ENCODE measurements around the gene KRTAP2-1. TPM values are rescaled to one million over a fixed set of nuclear protein-coding genes. Genes with fewer than 3 reads are reported as not detected.
A peak's percentile ranks its signal among the peaks of the same experiment; 100 is the strongest.
"Not testable (repeated sequence)": the region's sequence is repeated elsewhere in the genome, so short reads cannot be mapped to it uniquely, and the experiment has no call there.

KRTAP2-1 gene, protein sequence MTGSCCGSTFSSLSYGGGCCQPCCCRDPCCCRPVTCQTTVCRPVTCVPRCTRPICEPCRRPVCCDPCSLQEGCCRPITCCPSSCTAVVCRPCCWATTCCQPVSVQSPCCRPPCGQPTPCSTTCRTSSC
- total RNA-seq: not detected

DNA sequence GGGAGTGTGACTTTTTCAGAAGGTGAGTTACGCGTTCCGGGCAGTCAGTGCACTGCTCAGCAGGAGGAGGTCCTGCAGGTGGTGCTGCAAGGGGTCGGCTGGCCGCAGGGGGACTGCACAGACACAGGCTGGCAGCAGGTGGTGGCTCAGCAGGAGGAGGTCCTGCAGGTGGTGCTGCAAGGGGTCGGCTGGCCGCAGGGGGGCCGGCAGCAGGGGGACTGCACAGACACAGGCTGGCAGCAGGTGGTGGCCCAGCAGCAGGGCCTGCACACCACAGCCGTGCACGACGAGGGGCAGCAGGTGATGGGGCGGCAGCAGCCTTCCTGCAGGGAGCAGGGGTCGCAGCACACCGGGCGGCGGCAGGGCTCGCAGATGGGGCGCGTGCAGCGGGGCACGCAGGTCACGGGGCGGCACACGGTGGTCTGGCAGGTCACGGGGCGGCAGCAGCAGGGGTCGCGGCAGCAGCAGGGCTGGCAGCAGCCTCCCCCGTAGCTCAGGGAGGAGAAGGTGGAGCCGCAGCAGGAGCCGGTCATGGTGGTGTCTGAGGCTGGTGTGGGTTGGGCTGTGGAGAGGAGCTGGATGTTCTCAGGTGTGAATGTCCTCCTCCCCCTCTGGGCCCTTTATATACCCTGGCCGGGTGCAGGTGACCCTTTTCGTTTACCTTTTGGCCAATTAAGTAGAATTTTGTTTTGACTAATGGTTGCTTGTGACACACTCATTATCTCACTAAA is at the start of gene KRTAP2-1:
Gene KRTAP2-1 (minus strand): TSS at position 582 of the 731 bp plus-strand sequence. CDS start 49 bp downstream, at position 533.
- H3K27ac Mint-ChIP-seq; H3K36me3 Mint-ChIP-seq; DNase-seq (ENCODE audit: low spot score in 2 of 2); ATAC-seq: not testable (repeated sequence)
- peaks cover 4 to 10% of the 10 kb centered on the region in 2 donors for H3K9me3 Mint-ChIP-seq

DNA sequence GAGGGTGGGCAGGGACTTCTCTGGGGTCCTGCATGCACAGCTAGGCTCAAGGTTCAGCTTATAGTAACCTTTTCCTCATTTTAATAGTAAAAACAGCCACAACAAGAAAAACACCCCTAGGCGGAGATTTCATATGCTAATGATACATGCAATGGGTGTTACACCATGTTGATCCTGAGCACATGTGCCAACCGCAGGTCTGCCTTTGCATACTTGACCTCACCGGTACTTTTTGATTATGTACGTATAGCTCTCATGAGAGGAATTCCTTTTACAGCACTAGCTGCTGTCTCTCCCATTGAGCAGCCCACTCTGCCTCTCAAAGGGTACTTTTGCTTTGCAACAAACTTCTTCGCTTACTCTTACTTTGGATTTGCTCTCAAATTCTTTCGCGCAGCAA is 48.9 kb upstream of the KRTAP2-1 start:
- no peaks in the 10 kb centered on the region for H3K36me3 Mint-ChIP-seq

DNA sequence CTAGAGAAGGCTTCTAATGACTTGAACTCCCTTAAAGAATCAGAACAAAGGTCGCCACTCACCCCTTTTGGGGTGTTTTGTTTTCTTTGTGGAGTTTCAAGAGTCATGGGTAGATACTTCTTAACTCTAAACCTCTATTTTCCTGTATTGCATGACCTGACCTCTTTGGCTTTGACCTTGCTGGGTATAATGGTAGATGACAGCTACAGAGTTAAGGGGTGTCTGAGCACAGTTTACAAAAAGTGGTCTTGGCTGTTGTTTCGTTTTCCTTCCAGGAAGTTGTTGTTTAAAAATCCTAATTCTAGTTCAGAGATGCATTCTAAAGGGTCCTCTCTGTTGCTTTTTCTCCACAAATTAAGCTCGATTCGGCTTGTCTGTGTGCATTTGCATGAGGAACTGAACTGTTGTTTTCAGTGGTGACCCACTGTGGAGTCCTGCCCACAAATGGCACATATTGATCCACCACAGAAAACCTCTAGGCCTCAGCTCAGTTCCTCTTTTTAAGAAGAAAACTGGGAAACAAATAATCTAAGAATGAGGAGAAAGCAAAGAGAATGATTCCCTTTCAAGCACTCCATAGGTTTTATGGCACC is 41.7 kb upstream of the KRTAP2-1 start:
- not testable (repeated sequence) for H3K27ac Mint-ChIP-seq; ATAC-seq; DNase-seq (ENCODE audit: low spot score in 2 of 2); H3K36me3 Mint-ChIP-seq; H3K9me3 Mint-ChIP-seq

More for the DNA sequence above, 48.9 kb upstream of the KRTAP2-1 start:
- no peak overlapping the region for H3K27ac Mint-ChIP-seq
- no peaks in the 10 kb centered on the region for H3K9me3 Mint-ChIP-seq
- no peak for DNase-seq (ENCODE audit: low spot score in 2 of 2)
- ATAC-seq: no peak

DNA sequence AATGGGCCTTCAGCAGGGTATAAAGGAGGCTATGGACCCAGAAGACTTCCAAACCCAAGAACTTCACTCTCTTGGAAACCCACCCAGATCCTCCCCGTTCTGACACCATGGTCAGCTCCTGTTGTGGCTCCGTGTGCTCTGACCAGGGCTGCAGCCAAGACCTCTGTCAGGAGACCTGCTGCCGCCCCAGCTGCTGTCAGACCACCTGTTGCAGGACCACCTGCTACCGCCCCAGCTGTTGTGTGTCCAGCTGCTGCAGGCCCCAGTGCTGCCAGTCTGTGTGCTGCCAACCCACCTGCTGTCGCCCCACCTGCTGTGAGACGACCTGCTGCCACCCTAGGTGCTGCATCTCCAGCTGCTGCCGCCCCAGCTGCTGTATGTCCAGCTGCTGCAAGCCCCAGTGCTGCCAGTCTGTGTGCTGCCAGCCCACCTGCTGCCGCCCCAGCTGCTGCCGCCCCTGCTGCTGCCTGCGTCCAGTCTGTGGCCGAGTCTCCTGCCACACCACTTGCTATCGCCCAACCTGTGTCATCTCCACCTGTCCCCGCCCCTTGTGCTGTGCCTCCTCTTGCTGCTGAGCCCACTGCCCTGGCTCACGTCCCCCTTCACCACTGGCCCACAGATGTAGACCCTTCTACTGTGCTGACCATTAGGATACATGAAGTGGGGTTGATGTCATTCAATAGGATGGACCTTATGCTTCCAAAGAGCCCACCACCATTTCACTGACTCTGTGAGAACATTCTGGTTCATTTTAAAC is 37.2 kb upstream of the KRTAP2-1 start, which contains the start of gene KRTAP4-7:
Gene KRTAP4-7 (plus strand): TSS at position 51 of the 757 bp plus-strand sequence. CDS start 57 bp downstream, at position 108.
- not testable (repeated sequence) for H3K36me3 Mint-ChIP-seq; DNase-seq (ENCODE audit: low spot score in 2 of 2); H3K9me3 Mint-ChIP-seq; ATAC-seq
- peak within 1 kb of the TSS in 1 of 2 donors; percentile 30 for H3K27ac Mint-ChIP-seq

DNA sequence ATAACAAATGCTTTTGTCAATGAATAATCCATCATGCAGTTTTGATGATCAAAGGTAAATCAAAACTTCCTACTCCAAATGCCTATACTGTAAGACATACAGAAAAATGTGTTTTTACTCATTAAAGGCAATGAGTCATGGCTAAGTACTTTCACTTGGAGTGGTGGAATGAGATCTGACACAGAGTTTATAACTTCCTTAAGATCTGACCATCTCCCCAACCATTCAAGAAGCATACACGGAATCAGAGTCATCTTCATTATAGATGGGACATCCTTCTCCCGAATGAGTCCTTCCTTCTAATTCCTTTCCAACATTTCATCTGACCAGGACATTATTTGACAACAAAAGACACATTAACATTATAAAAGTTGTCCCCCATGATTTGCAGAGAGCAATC is 36.3 kb upstream of the KRTAP2-1 start:
- not testable (repeated sequence) for DNase-seq (ENCODE audit: low spot score in 2 of 2); H3K36me3 Mint-ChIP-seq; H3K9me3 Mint-ChIP-seq; H3K27ac Mint-ChIP-seq
- peak; percentile 66 to 84 for ATAC-seq

DNA sequence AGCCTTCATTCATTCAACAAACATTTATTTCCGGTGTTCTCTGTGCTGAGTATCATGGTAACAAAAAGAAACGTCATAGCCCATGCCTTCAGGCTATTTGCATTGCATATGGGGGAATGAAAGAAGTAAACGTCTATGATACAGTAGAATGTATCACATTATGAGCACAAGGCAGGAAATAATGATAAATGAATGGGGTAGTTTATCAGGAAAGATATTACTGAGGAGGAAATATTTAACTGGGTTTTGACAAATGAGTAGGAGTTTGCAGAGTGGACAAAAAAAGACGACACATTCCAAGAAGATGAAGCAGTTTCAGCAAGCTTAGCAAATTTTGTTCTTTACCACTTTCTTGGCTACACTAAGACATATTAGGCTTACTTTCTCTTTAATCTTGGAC is 35.5 kb upstream of the KRTAP2-1 start:
- DNase-seq (ENCODE audit: low spot score in 2 of 2) (no peak), ATAC-seq (no peak)
- H3K36me3 Mint-ChIP-seq: no peaks in the 10 kb centered on the region
- H3K27ac Mint-ChIP-seq: no peak overlapping the region
- H3K9me3 Mint-ChIP-seq: no peaks in the 10 kb centered on the region

DNA sequence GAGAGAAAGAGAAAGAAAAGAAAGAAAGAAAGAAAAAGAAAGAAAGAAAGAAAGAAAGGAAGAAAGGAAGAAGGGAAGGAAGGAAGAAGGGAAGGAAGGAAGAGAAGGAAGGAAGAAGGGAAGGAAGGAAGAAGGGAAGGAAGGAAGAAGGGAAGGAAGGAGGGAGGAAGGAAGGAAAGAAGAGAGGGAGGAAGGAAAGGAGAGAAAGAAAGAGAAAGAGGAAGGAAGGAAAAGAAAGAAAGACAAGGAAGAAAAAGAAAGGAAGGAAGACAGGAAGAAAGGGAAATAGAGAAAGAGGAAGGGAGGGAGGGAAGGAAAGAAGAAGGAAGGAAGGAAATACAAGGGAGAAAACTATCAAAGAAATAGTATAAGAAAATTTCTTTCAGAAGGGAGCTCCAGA is 29.7 kb upstream of the KRTAP2-1 start:
- Mint-ChIP-seq H3K36me3 (no peaks in the 10 kb centered on the region), H3K9me3 (no peaks in the 10 kb centered on the region), H3K27ac (no peak overlapping the region)
- ATAC-seq: no peak
- DNase-seq (ENCODE audit: low spot score in 2 of 2): no peak

DNA sequence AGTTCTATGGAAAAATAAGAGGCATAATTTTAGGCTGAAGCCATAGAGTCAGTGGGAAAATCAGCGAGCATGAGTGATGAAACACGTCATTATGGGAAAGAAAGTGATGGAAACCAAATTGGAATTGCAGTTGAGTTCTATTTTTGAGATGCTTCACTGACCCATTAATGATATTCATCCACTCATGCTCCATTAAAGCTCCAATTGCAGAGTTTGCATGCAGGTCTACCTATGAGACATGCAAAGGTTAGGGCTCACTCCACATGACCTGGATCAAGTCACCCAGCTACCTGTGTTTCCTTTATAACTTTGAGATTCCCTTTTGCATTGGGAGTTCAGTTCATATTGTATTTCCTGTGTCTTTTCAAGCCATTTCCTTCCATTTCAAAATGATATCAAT is 26.6 kb upstream of the KRTAP2-1 start:
- DNase-seq (ENCODE audit: low spot score in 2 of 2): no peak
- H3K36me3 Mint-ChIP-seq: no peaks in the 10 kb centered on the region
- no peaks in the 10 kb centered on the region for H3K9me3 Mint-ChIP-seq
- H3K27ac Mint-ChIP-seq: no peak overlapping the region
- ATAC-seq: no peak

DNA sequence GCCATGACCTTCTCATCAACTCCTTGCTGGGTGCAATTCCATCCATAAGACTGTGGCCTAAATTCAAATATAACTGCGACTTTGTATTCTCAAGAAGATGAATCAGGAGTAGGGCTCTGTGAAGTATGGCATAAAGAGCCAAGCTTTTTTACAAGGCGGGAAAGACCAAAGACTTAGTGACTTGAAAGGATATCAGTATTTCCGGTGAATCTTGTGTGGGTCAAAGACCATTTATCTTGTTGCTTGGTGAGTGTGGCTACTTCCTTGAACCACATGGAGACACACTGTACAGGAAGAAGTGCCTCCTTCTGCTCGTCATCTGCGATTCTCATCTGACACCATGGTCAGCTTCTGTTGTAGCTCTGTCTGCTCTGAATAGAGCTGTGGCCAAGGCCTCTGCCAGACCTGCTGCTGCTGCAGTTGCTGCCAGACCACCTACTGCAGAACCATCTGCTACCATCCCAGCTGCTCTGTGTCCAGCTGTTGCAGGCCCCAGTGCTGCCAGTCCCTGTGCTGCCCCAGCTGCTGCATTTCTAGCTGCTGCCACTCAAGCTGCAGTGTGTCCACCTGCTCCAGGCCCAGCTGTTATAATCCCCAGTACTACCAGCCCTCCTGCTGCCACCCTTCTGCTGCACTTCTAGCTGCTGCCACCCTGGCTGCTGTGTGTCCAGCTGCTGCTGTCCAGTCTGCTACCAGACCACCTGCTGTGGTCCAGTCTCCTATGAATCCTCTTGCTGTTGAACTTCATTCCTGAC is 24.7 kb upstream of the KRTAP2-1 start:
- H3K36me3 Mint-ChIP-seq: no peaks in the 10 kb centered on the region
- no peak for ATAC-seq
- no peak for DNase-seq (ENCODE audit: low spot score in 2 of 2)
- H3K9me3 Mint-ChIP-seq: no peaks in the 10 kb centered on the region
- no peak overlapping the region for H3K27ac Mint-ChIP-seq

DNA sequence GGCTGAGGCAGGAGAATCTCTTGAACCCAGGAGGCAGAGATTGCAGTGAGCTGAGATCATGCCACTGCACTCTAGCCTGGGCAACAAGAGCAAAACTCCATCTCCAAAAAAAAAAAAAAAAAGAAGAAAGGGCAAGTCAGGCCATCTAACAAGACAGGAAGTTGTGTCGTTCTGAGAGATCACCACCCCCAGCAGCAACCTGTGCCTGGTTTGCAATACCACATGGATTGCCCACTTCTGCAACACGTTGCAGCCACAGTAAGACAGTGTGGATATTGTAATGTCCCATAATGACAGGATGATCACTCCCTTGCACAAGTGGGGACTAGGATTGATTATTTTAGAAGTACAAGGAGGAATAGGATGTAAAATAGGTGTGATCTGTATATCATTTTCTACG is 21.9 kb upstream of the KRTAP2-1 start:
- DNase-seq (ENCODE audit: low spot score in 2 of 2) (no peak), ATAC-seq (no peak)
- Mint-ChIP-seq H3K9me3 (no peaks in the 10 kb centered on the region), H3K27ac (no peak overlapping the region), H3K36me3 (no peaks in the 10 kb centered on the region)

DNA sequence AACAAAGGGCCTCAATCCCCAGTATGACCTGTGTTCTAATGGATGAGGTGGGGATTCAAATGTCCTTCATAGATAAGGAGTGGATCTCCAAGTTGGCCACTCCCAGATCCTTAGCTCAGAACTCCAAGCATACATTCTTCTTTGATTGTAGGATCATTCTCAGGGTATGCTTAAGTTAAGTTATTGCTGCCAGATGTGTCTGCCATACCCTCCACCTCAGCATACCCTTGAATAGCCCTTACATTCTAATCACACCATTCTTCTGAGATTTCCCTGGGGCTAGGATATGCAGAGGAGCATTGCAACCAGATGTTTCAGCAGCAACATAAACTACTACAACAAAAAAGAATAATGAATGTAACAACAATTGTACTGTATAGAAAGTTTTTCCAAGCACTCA is 20.2 kb upstream of the KRTAP2-1 start:
- H3K27ac Mint-ChIP-seq: no peak overlapping the region
- DNase-seq (ENCODE audit: low spot score in 2 of 2) (no peak), ATAC-seq (no peak)
- H3K9me3 Mint-ChIP-seq: no peaks in the 10 kb centered on the region
- no peaks in the 10 kb centered on the region for H3K36me3 Mint-ChIP-seq

DNA sequence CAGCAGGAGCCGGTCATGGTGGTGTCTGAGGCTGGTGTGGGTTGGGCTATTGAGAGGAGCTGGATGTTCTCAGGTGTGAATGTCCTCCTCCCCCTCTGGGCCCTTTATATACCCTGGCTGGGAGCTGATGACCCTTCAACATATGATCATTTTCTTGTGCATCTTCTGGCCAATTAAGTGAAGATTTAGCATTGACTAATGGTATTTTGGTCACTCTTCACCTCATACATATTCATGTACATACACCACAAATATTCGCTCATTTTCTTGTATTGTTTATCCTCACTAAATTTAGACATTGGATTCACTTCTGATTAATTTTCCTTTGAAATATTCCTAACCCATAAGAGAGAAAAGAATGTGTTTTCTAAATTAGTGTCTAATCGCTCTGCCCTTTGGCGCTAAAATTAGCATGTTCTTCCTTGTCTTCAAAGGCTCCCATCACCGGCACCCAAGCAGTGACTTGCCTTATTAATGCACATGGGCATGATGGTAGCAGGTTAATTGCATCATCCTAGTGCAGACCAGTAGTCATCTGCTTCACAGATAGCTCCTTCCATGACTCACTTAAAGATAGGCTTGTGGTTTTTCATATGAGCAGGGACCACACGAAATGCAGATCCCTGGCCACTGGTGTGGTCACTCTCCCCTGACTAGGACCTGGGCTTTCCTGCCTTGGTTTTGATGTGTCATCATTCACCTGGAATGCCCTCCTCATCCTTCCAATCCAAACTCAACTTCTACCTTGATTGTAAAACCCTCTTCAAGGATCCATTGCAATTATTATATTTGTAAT is 18.9 kb upstream of the KRTAP2-1 start, which contains the start of gene KRTAP2-4:
Gene KRTAP2-4 (minus strand): TSS at position 51 of the 796 bp plus-strand sequence. CDS start 34 bp downstream, at position 17.
- DNase-seq (ENCODE audit: low spot score in 2 of 2) (no peak), ATAC-seq (peak in 1 of 2 donors; percentile 72)
- Mint-ChIP-seq H3K36me3 (no peaks in the 10 kb centered on the region), H3K9me3 (no peaks in the 10 kb centered on the region), H3K27ac (no peak within 1 kb of the TSS)

DNA sequence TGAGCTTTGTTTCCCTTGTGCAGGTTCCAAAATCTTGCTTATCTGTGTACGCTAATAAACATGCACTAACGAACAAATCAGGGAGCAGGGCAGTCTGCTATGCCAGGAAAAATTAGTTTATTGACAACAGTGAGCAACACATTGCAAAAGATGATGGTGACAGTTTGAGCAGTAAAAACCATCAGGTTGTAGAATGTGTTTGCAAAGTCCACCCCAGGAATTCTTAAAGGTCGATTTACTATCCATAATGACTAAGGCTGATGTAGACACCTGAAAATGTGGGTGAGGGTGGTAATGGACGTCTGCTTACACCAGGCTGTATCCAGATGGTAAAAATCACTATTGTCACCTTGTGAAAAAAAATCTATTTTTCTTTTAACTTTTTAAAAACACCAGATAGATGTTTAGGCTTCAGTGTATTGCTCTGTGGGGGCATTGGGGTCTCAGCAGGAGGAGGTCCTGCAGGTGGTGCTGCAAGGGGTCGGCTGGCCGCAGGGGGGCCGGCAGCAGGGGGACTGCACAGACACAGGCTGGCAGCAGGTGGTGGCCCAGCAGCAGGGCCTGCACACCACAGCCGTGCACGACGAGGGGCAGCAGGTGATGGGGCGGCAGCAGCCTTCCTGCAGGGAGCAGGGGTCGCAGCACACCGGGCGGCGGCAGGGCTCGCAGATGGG is 18.0 kb upstream of the KRTAP2-1 start:
- H3K36me3 Mint-ChIP-seq, ATAC-seq: not testable (repeated sequence)

DNA sequence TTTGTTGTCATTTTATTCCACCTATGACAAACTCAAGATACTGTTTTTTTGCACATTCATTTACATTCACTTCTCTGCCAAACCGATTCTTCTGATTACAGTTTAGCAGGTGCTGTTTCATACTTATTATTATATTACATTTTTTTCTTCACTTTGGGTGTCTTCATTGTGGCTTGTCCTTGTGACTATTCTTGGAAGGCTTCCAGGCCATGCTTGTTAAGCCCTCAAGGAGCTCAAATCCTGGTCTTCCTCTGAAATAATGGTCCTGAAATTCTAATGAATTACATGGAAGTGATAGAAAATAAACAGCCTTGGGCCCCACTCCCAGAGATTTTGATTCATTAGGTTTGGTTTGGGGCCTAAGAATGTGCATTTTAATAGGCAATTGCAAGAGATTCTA is 17.2 kb upstream of the KRTAP2-1 start:
- no peak overlapping the region for H3K27ac Mint-ChIP-seq
- no peaks in the 10 kb centered on the region for H3K36me3 Mint-ChIP-seq
- ATAC-seq: no peak
- no peak for DNase-seq (ENCODE audit: low spot score in 2 of 2)
- H3K9me3 Mint-ChIP-seq: no peaks in the 10 kb centered on the region

More for the DNA sequence above, 18.0 kb upstream of the KRTAP2-1 start:
- not testable (repeated sequence) for DNase-seq (ENCODE audit: low spot score in 2 of 2); H3K9me3 Mint-ChIP-seq; H3K27ac Mint-ChIP-seq

DNA sequence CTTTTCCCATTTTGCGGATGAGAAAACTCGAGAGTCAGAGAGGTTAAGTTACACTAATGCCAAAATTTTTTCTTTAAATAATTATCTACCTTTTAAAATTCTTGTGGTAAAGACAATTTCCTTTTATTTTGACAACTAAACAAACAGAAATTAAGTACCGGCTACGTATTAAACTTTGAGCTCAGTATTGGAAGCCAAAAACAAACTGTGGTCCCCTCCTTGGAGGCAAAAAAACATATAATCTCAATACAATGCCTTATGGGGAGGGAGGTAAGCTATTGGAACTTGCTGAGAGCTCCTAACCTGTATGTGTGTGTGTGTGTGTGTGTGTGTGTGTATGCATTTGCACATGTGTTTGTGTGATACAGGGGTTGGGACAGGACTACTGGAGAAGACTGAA is 16.3 kb upstream of the KRTAP2-1 start:
- ATAC-seq (no peak), DNase-seq (ENCODE audit: low spot score in 2 of 2) (no peak)
- no peaks in the 10 kb centered on the region for H3K36me3 Mint-ChIP-seq
- no peak overlapping the region for H3K27ac Mint-ChIP-seq
- H3K9me3 Mint-ChIP-seq: no peaks in the 10 kb centered on the region

Measured in activated naive CD4-positive, alpha-beta T cell treated with anti-CD3 and anti-CD28 coated beads, Interleukin-2, amount 50 U/mL, for 72 hours (primary cell).